Measurements from ENCODE around the gene ITPR3.
"Not testable (repeated sequence)": the region's sequence is repeated elsewhere in the genome, so short reads cannot be mapped to it uniquely, and the experiment has no call there.

The ITPR3 gene

DNA sequence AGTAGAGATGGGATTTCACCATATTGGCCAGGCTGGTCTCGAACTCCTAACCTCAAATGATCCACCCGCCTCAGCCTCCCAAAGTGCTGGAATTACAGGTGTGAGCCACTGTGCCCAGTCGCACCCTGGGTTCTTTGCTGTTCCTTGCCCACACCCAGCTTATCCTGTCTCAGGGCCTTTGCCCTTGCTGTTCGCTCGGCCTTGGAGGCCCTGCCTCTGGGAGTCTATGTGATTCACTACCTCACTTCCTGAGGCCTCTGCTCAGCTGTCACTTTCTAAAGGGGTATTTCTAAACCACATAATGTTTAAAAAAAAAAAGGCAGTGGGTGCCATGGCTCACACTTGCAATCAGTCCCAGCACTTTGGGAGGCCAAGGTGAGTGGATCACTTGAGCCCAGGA lies 24.2 kb upstream of the ITPR3 start:
- not testable (repeated sequence) for DNase-seq; H3K18ac ChIP-seq (ENCODE audit: low read length); H3K14ac ChIP-seq (ENCODE audit: low read length); H4K91ac ChIP-seq (ENCODE audit: low read depth, low read length); H3K79me2 ChIP-seq (ENCODE audit: control insufficient read depth, insufficient read depth, low read length, poor library complexity); H2BK12ac ChIP-seq (ENCODE audit: low read length); H3K4me3 ChIP-seq (ENCODE audit: low read depth, low read length); H3K36me3 ChIP-seq (ENCODE audit: control insufficient read depth in 1 of 2, insufficient read depth in 2 of 2, low read length in 2 of 2); H4K8ac ChIP-seq (ENCODE audit: low read depth, low read length); H2AK5ac ChIP-seq (ENCODE audit: low read length); H3K4me1 ChIP-seq (ENCODE audit: control insufficient read depth in 1 of 2, insufficient read depth in 2 of 2, low read length in 2 of 2); H2BK5ac ChIP-seq (ENCODE audit: low read depth, low read length, poor library complexity); H3K9ac ChIP-seq (ENCODE audit: low read length); H2BK120ac ChIP-seq (ENCODE audit: insufficient read depth, low read length, poor library complexity); H3K27ac ChIP-seq (ENCODE audit: low read depth, low read length); H2AFZ ChIP-seq (ENCODE audit: insufficient read depth, low read length, poor library complexity); H3K4me2 ChIP-seq (ENCODE audit: low read length); H4K12ac ChIP-seq (ENCODE audit: low read depth, low read length); H3K9me3 ChIP-seq (ENCODE audit: insufficient read depth, low read depth, low read length); H3K23ac ChIP-seq (ENCODE audit: low read length); H3K27me3 ChIP-seq (ENCODE audit: insufficient read depth, low read length); H3K79me1 ChIP-seq (ENCODE audit: low read length); H3K4ac ChIP-seq (ENCODE audit: low read depth, low read length)
- no CpG with 5 or more reads among the region's 5 CpGs for WGBS (ENCODE audit: extremely low coverage, insufficient coverage, insufficient read length)

DNA sequence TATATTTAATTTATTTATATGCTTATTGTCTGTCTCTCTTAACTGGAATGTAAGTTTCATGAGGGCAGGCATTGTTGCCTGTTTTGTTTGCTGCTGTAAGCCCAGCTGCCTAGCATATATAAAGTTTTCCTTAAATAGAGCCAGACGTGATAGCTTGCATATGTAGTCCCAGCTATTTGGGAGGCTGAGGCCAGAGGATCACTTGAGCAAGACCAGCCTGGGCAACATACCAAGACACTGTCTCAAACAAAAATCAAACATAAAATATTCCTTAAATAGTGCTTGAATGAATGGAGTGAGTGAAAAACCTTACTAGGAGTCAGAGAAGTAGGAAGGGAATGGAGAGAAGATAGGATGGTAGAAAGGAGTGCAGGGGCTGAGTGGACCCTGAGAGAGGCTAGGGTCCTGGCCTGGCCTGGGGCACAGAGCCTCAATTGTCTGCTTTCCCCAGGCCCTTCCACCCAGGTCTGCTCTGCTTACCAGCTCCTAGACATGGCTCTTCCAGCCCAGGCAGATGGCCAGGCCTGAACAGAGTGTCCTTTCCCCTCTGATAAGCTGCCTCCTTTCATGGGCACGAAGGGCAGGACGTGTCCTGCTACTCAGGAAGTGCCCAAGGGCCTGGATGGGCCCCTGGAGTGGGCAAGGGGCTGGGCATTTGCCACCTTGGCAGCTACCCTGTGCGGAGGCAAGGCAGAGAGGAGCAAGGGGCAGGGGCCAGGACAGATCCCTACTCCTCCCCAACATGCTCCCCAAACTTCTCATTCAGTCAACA lies 23.4 kb upstream of the ITPR3 start:
- no peak overlapping the region for H2BK120ac ChIP-seq (ENCODE audit: insufficient read depth, low read length, poor library complexity)
- no peak overlapping the region for H2BK5ac ChIP-seq (ENCODE audit: low read depth, low read length, poor library complexity)
- no peak overlapping the region for H3K18ac ChIP-seq (ENCODE audit: low read length)
- H3K4me3 ChIP-seq (ENCODE audit: low read depth, low read length) = no peak overlapping the region
- H2AK5ac ChIP-seq (ENCODE audit: low read length) = no peak overlapping the region
- no peaks in the 10 kb centered on the region for H3K79me1 ChIP-seq (ENCODE audit: low read length)
- no CpG with 5 or more reads among the region's 4 CpGs for WGBS (ENCODE audit: extremely low coverage, insufficient coverage, insufficient read length)
- no peaks in the 10 kb centered on the region for H3K36me3 ChIP-seq (ENCODE audit: control insufficient read depth in 1 of 2, insufficient read depth in 2 of 2, low read length in 2 of 2)
- H4K8ac ChIP-seq (ENCODE audit: low read depth, low read length) = no peak overlapping the region
- no peak overlapping the region for H3K4ac ChIP-seq (ENCODE audit: low read depth, low read length)
- no peak overlapping the region for H3K9ac ChIP-seq (ENCODE audit: low read length)
- no peak overlapping the region for H4K91ac ChIP-seq (ENCODE audit: low read depth, low read length)
- H2AFZ ChIP-seq (ENCODE audit: insufficient read depth, low read length, poor library complexity) = no peak overlapping the region
- no peak overlapping the region for H2BK12ac ChIP-seq (ENCODE audit: low read length)
- no peak overlapping the region for H3K14ac ChIP-seq (ENCODE audit: low read length)
- H3K27me3 ChIP-seq (ENCODE audit: insufficient read depth, low read length) = no peaks in the 10 kb centered on the region
- H3K23ac ChIP-seq (ENCODE audit: low read length) = no peak overlapping the region
- peaks cover 0 to 4% of the 10 kb centered on the region in 2 experiments for H3K4me1 ChIP-seq (ENCODE audit: control insufficient read depth in 1 of 2, insufficient read depth in 2 of 2, low read length in 2 of 2)
- no peaks in the 10 kb centered on the region for H3K79me2 ChIP-seq (ENCODE audit: control insufficient read depth, insufficient read depth, low read length, poor library complexity)
- no peak overlapping the region for H4K12ac ChIP-seq (ENCODE audit: low read depth, low read length)
- H3K27ac ChIP-seq (ENCODE audit: low read depth, low read length) = no peak overlapping the region
- no peak for DNase-seq
- no peak overlapping the region for H3K4me2 ChIP-seq (ENCODE audit: low read length)
- H3K9me3 ChIP-seq (ENCODE audit: insufficient read depth, low read depth, low read length) = no peaks in the 10 kb centered on the region

DNA sequence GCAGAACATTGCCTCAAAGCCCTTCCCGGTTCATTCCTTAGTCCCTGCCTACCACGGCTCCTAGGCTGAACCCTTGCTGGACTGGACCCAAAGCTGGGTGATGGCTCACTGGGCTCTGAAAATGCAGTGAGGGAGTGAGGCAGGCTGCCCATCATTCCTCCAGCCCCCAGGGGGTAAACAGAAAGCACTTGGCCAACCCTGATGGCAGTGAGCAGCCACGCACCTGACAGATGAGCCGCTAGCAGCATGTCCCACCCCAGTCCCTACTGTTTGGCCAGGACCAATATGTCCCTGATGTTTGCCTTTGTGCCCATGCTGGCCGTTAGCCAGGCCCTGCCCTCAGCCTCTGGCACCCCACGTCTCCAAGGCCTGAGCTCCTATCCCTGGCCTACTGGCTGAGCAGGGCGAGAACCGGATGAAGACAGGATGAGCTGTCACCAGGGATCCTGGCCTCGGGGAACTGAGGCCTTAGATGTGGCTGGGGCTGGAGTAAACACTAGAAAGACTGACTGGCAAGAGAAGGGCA lies 21.6 kb upstream of the ITPR3 start:
- Histone ChIP-seq H3K18ac (ENCODE audit: low read length) (no peak overlapping the region), H3K9ac (ENCODE audit: low read length) (no peak overlapping the region), H4K12ac (ENCODE audit: low read depth, low read length) (no peak overlapping the region), H2AK5ac (ENCODE audit: low read length) (no peak overlapping the region), H3K4ac (ENCODE audit: low read depth, low read length) (no peak overlapping the region), H3K14ac (ENCODE audit: low read length) (no peak overlapping the region), H3K27ac (ENCODE audit: low read depth, low read length) (no peak overlapping the region), H3K4me1 (ENCODE audit: control insufficient read depth in 1 of 2, insufficient read depth in 2 of 2, low read length in 2 of 2) (no peaks in the 10 kb centered on the region), H3K79me1 (ENCODE audit: low read length) (no peaks in the 10 kb centered on the region), H2BK5ac (ENCODE audit: low read depth, low read length, poor library complexity) (no peak overlapping the region), H2AFZ (ENCODE audit: insufficient read depth, low read length, poor library complexity) (no peak overlapping the region), H3K23ac (ENCODE audit: low read length) (no peak overlapping the region), H3K79me2 (ENCODE audit: control insufficient read depth, insufficient read depth, low read length, poor library complexity) (no peaks in the 10 kb centered on the region), H3K9me3 (ENCODE audit: insufficient read depth, low read depth, low read length) (no peaks in the 10 kb centered on the region), H3K4me2 (ENCODE audit: low read length) (no peak overlapping the region), H3K27me3 (ENCODE audit: insufficient read depth, low read length) (no peaks in the 10 kb centered on the region), H4K91ac (ENCODE audit: low read depth, low read length) (no peak overlapping the region), H2BK120ac (ENCODE audit: insufficient read depth, low read length, poor library complexity) (no peak overlapping the region), H4K8ac (ENCODE audit: low read depth, low read length) (no peak overlapping the region), H2BK12ac (ENCODE audit: low read length) (no peak overlapping the region), H3K36me3 (ENCODE audit: control insufficient read depth in 1 of 2, insufficient read depth in 2 of 2, low read length in 2 of 2) (no peaks in the 10 kb centered on the region), H3K4me3 (ENCODE audit: low read depth, low read length) (no peak overlapping the region)
- no peak for DNase-seq
- WGBS (ENCODE audit: extremely low coverage, insufficient coverage, insufficient read length) = no CpG with 5 or more reads among the region's 9 CpGs

DNA sequence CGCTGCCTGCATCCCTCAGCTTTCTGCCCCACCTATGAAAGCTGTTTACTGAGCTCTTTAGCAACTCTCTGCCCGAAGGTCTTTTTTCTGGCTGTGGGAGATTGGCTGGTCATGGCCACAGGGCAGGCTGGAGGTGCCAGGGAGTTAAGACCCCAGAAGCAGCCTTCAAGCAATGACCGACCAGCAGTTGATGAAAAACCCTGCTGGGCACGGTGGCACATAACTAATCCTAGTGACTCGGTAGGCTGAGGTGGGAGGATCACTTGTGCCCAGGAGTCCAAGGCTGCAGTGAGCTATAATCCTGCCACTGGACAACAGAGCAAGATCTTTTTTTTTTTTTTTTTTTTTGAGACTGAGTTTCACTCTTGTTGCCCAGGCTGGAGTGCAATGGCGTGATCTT lies 20.4 kb upstream of the ITPR3 start:
- no peak overlapping the region for H4K91ac ChIP-seq (ENCODE audit: low read depth, low read length)
- no peak for DNase-seq
- no peak overlapping the region for H3K9ac ChIP-seq (ENCODE audit: low read length)
- H2AK5ac ChIP-seq (ENCODE audit: low read length) = no peak overlapping the region
- no peaks in the 10 kb centered on the region for H3K27me3 ChIP-seq (ENCODE audit: insufficient read depth, low read length)
- H3K4ac ChIP-seq (ENCODE audit: low read depth, low read length) = no peak overlapping the region
- no peaks in the 10 kb centered on the region for H3K36me3 ChIP-seq (ENCODE audit: control insufficient read depth in 1 of 2, insufficient read depth in 2 of 2, low read length in 2 of 2)
- H4K12ac ChIP-seq (ENCODE audit: low read depth, low read length) = no peak overlapping the region
- no peak overlapping the region for H4K8ac ChIP-seq (ENCODE audit: low read depth, low read length)
- no peak overlapping the region for H2BK5ac ChIP-seq (ENCODE audit: low read depth, low read length, poor library complexity)
- H2BK12ac ChIP-seq (ENCODE audit: low read length) = no peak overlapping the region
- H3K79me1 ChIP-seq (ENCODE audit: low read length) = no peaks in the 10 kb centered on the region
- WGBS (ENCODE audit: extremely low coverage, insufficient coverage, insufficient read length) = no CpG with 5 or more reads among the region's 6 CpGs
- no peak overlapping the region for H3K4me3 ChIP-seq (ENCODE audit: low read depth, low read length)
- H3K4me1 ChIP-seq (ENCODE audit: control insufficient read depth in 1 of 2, insufficient read depth in 2 of 2, low read length in 2 of 2) = no peaks in the 10 kb centered on the region
- no peak overlapping the region for H3K27ac ChIP-seq (ENCODE audit: low read depth, low read length)
- no peaks in the 10 kb centered on the region for H3K9me3 ChIP-seq (ENCODE audit: insufficient read depth, low read depth, low read length)
- H3K79me2 ChIP-seq (ENCODE audit: control insufficient read depth, insufficient read depth, low read length, poor library complexity) = no peaks in the 10 kb centered on the region
- no peak overlapping the region for H3K18ac ChIP-seq (ENCODE audit: low read length)
- H3K23ac ChIP-seq (ENCODE audit: low read length) = no peak overlapping the region
- no peak overlapping the region for H2AFZ ChIP-seq (ENCODE audit: insufficient read depth, low read length, poor library complexity)
- no peak overlapping the region for H2BK120ac ChIP-seq (ENCODE audit: insufficient read depth, low read length, poor library complexity)
- H3K4me2 ChIP-seq (ENCODE audit: low read length) = no peak overlapping the region
- H3K14ac ChIP-seq (ENCODE audit: low read length) = no peak overlapping the region

All from trophoblast cell (in vitro differentiated cells and primary cell).